Panc1 (cell line): ENCODE data around the gene IRGC. TPM values are rescaled to one million over a fixed set of nuclear protein-coding genes. Genes with fewer than 3 reads are reported as not detected.

Experiments used
- ATAC-seq: fragments of 200-7000 bp; cut with Tn5 transposase; 2 replicates; pipeline ENCODE4 v1.9.1; 2020; ENCODE audit warnings: mild to moderate bottlenecking, moderate library complexity
- BruUV-seq: library from RNA; stranded (reverse); fragments of 400-500 nt; replicated peaks from 2 replicates; lab custom pipeline; 2021; lab: Mats Ljungman, UMichigan
- CTCF ChIA-PET: fragments of 300-600 bp; sonication (Branson Sonifier 250); formaldehyde crosslinking; loops from one replicate; lab custom pipeline; 2022; ENCODE audit warnings: antibody characterized with exemption; lab: Charles Lee
- POLR2A ChIA-PET: fragments of 300-600 bp; sonication (Branson Sonifier 250); formaldehyde crosslinking; loops from one replicate; lab custom pipeline; 2022; ENCODE audit warnings: antibody characterized with exemption; lab: Charles Lee
- DNase-seq: peaks from one replicate; pipeline ENCODE4 v3.0.0-alpha.2; 2010; ENCODE audit warnings: low read depth, low spot score
- H3K27ac ChIP-seq: 2 replicates; pipeline ENCODE4 v1.5.1; 2011; ENCODE audit warnings: mild to moderate bottlenecking, low read length, inconsistent platforms
- H3K27me3 ChIP-seq: fragments of 200-500 bp; sonication (Bioruptor generic); 2 replicates; pipeline ENCODE4 v1.6.0; 2014; ENCODE audit warnings: low read length, inconsistent platforms; ENCODE audit not compliant: control insufficient read depth, insufficient read depth
- H3K36me3 ChIP-seq: fragments of 200-500 bp; sonication (Bioruptor generic); 2 replicates; pipeline ENCODE4 v1.5.1; 2014; ENCODE audit warnings: inconsistent platforms, mild to moderate bottlenecking, low read length, moderate library complexity; ENCODE audit not compliant: control insufficient read depth, insufficient read depth
- H3K4me1 ChIP-seq: 2 replicates; pipeline ENCODE4 v1.5.1; 2011; ENCODE audit warnings: inconsistent platforms, mild to moderate bottlenecking, low read length, moderate library complexity; ENCODE audit not compliant: control insufficient read depth, insufficient read depth
- H3K4me3 ChIP-seq, 2 experiments: 2 replicates each; pipeline ENCODE4 v1.5.1; 2011 to 2012; ENCODE audit warnings: low read depth in 2 of 2, low read length in 2 of 2, mild to moderate bottlenecking in 2 of 2, inconsistent platforms in 1 of 2, moderate library complexity in 1 of 2
- H3K9me3 ChIP-seq: fragments of 200-500 bp; sonication (Bioruptor generic); 2 replicates; pipeline ENCODE4 v1.5.1; 2014; ENCODE audit warnings: low read depth, mild to moderate bottlenecking, inconsistent platforms, low read length, moderate library complexity; ENCODE audit not compliant: control insufficient read depth, insufficient read depth
- CTCF ChIP-seq: fragments of 450-650 bp; IDR thresholded peaks from 2 replicates; pipeline ENCODE4 v1.5.1; 2017; ENCODE audit warnings: mild to moderate bottlenecking
- POLR2AphosphoS5 ChIP-seq: IDR thresholded peaks from 2 replicates; pipeline ENCODE4 v1.6.1; 2012; ENCODE audit warnings: mild to moderate bottlenecking, low read depth, low read length, moderate library complexity
- REST ChIP-seq, 2 experiments: IDR thresholded peaks; 2 replicates each; pipeline ENCODE4 v1.6.1; 2011 to 2012; ENCODE audit warnings: low read depth in 2 of 2, control low read depth in 1 of 2, low read length in 1 of 2, mild to moderate bottlenecking in 1 of 2, moderate library complexity in 1 of 2; ENCODE audit not compliant: insufficient read depth in 1 of 2
- SIN3A ChIP-seq: IDR thresholded peaks from 2 replicates; pipeline ENCODE4 v1.6.1; 2012; ENCODE audit warnings: low read depth, mild to moderate bottlenecking, low read length, moderate library complexity, borderline replicate concordance; ENCODE audit not compliant: insufficient read depth
- TCF7L2 ChIP-seq: IDR thresholded peaks from 2 replicates; pipeline ENCODE4 v1.6.1; 2011; ENCODE audit warnings: mild to moderate bottlenecking, low read depth, low read length, inconsistent platforms
- in situ Hi-C: cut with HindIII; loops from 2 replicates; pipeline ENCODE4 v1.10.0; 2016; ENCODE audit warnings: low sequenced_read_pairs, low pct_unique_long_range_greater_than_20kb
- intact Hi-C: fragments of 100-400 bp; cut with micrococcal nuclease; formaldehyde crosslinking; loops from one replicate; pipeline ENCODE4 v1.10.0; 2022; ENCODE audit not compliant: unreplicated experiment
- total RNA-seq: library from RNA; stranded (reverse); gene quantifications from one replicate; pipeline ENCODE4 v1.2.1, GENCODE V29; 2021; ENCODE audit not compliant: unreplicated experiment

IRGC gene
- total RNA-seq, 1 experiment from 2014 or later, result not detected

- H3K27me3 ChIP-seq, result no peaks in the 10 kb centered on the region
- ChIA-PET CTCF (no interaction called here), POLR2A (no interaction called here)
- no peaks in the 10 kb centered on the region for H3K4me1 ChIP-seq
- no peaks in the 10 kb centered on the region for H3K36me3 ChIP-seq
- intact Hi-C loops (no loop called here), in situ Hi-C loops (no loop called here)
- H3K4me3 ChIP-seq, result no peak overlapping the region
- TF ChIP-seq CTCF (no peak), SIN3A (no peak), REST (IDR thresholded peaks at IDR 0.05; ENCODE audit: insufficient read depth in 1 of 2, low read depth in 2 of 2, low read length in 1 of 2) (no peak), POLR2AphosphoS5 (no peak), TCF7L2 (no peak)
- H3K27ac ChIP-seq, result no peak overlapping the region
- ATAC-seq (no peak), DNase-seq (no peak)
- no peaks in the 10 kb centered on the region for H3K9me3 ChIP-seq
- BruUV-seq, result no TSS peak
Observed at GRCh38 chr19:43713208-43713607, 2.7 kb upstream of the IRGC start.

- POLR2A ChIA-PET, result no interaction called here
- no peak for TF ChIP-seq REST (IDR thresholded peaks at IDR 0.05; ENCODE audit: insufficient read depth in 1 of 2, low read depth in 2 of 2, low read length in 1 of 2)
- no peak for TF ChIP-seq TCF7L2
- TF ChIP-seq SIN3A, result no peak
- no peak for TF ChIP-seq POLR2AphosphoS5
- no peak for TF ChIP-seq CTCF
- in situ Hi-C loops, result no loop called here
Observed at GRCh38 chr19:43718627-43719377, 2.9 kb downstream of the IRGC start.

More at GRCh38 chr19:43718627-43719377, 2.9 kb downstream of the IRGC start:
- CTCF ChIA-PET, result no interaction called here
- H3K9me3 ChIP-seq, result no peaks in the 10 kb centered on the region
- H3K36me3 ChIP-seq, result no peaks in the 10 kb centered on the region
- no peak for DNase-seq
- no peaks in the 10 kb centered on the region for H3K4me1 ChIP-seq
- no peak for ATAC-seq
- no TSS peak for BruUV-seq
- intact Hi-C loops, result no loop called here
- H3K27ac ChIP-seq, result no peak overlapping the region
- no peaks in the 10 kb centered on the region for H3K27me3 ChIP-seq
- H3K4me3 ChIP-seq, result no peak overlapping the region
